Stimulated activated CD4-positive, alpha-beta T cell treated with anti-CD3 and anti-CD28 coated beads, TNF-alpha, amount 100 ng/mL, for 1 hour (primary cell): Measurements from ENCODE around the gene RGN.
"Not testable (repeated sequence)": the region's sequence is repeated elsewhere in the genome, so short reads cannot be mapped to it uniquely, and the experiment has no call there.

Experiments used
- DNase-seq, 3 donors: peaks; one replicate each; pipeline ENCODE4 v3.0.0-alpha.2; 2020; ENCODE audit warnings: low read depth in 3 of 3, low spot score in 1 of 3

The RGN gene

GRCh38 chrX:47116551-47117110, 38.4 kb downstream of the RGN start:
- DNase-seq = not testable (repeated sequence)

- not testable (repeated sequence) for DNase-seq
Observed at GRCh38 chrX:47124466-47124865, 46.2 kb downstream of the RGN start.

DNA sequence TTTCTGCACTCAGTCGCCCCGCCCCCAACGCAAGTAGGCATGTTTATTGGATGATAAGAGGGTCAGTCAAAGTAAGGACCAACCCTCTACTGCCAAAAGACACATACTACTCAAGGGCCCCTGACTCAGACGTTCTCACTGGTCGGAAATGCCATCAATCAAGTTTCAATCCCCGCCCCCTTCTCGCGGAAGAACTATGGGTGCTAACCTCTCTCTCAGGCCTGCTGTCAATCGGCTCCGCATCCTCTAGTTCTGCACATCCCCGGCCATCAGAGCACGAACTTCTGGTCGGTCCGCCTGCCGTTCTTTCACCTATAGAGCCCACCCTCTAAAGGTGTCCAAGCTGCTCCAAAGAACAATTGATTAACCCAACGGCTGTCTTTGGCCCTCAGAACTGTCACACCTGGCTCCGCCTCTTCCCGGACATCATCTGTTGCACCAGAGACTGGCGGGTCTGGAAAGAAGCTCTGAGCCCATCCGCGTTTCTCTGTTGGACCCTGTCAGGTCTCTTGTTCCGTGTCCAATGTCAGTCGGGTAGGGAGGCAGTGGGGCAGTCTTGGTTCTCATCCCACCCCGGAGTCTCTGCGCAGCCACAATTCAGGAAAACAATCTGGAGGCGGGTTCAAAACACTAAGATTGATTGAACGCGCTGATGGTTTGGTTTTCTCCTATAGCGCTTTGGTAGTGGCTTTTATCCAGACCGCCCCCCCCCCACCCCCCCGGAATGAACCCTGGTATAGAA, 51.1 kb downstream of the RGN start:
- DNase-seq = peak; percentile 67 to 74 (median 72)

- no peak for DNase-seq
Observed at GRCh38 chrX:47129899-47130358, 51.7 kb downstream of the RGN start.

GRCh38 chrX:47133493-47133892, 55.2 kb downstream of the RGN start:
- no peak for DNase-seq

- DNase-seq = not testable (repeated sequence)
Observed at GRCh38 chrX:47135650-47136049, 57.4 kb downstream of the RGN start.

- DNase-seq = no peak
Observed at GRCh38 chrX:47138171-47138570, 59.9 kb downstream of the RGN start.
